Ovary (tissue), 9 donors: ENCODE measurements around the gene SFSWAP. TPM values are rescaled to one million over a fixed set of nuclear protein-coding genes. Genes with fewer than 3 reads are reported as not detected.
"Not testable (repeated sequence)": the region's sequence is repeated elsewhere in the genome, so short reads cannot be mapped to it uniquely, and the experiment has no call there.

ENCODE experiments used
- DNase-seq, 5 donors: peaks; one replicate each; pipeline ENCODE4 v3.0.0-alpha.2; 2019 to 2020
- H3K27ac ChIP-seq, 2 donors: fragments of 200-600 bp; one replicate each; pipeline versions ENCODE4 v1.5.1 to v1.8.0; 2019 to 2022
- H3K27me3 ChIP-seq: fragments of 200-600 bp; one replicate; pipeline ENCODE4 v1.8.0; 2022
- H3K36me3 ChIP-seq: fragments of 200-600 bp; sonication (generic); one replicate; pipeline ENCODE4 v1.5.1; 2019
- H3K4me1 ChIP-seq: one replicate; pipeline ENCODE4 v1.8.1; 2013; ENCODE audit warnings: mild to moderate bottlenecking, moderate library complexity; ENCODE audit not compliant: insufficient read depth
- H3K4me3 ChIP-seq: fragments of 200-600 bp; sonication (generic); one replicate; pipeline ENCODE4 v1.5.1; 2017
- H3K9me3 ChIP-seq, 2 donors: fragments of 200-600 bp in 1 of 2; sonication (generic) in 1 of 2; one replicate each; pipeline versions ENCODE4 v1.5.1 to v1.8.1; 2013 to 2019; ENCODE audit warnings: mild to moderate bottlenecking in 1 of 2, moderate library complexity in 1 of 2
- CTCF ChIP-seq, 3 donors: fragments of 450-650 bp in 2 of 3; fragments of 200-600 bp in 1 of 3; IDR thresholded peaks; one replicate each; pipeline versions ENCODE4 v1.5.1 to v1.8.0; 2016 to 2022; ENCODE audit warnings: antibody characterized with exemption in 3 of 3, mild to moderate bottlenecking in 1 of 3
- EP300 ChIP-seq: sonication (generic); formaldehyde crosslinking; IDR thresholded peaks from one replicate; pipeline ENCODE4 v1.6.1; 2017; ENCODE audit warnings: antibody characterized with exemption
- POLR2A ChIP-seq: fragments of 450-650 bp; IDR thresholded peaks from one replicate; pipeline ENCODE4 v1.6.1; 2017; ENCODE audit warnings: antibody characterized with exemption, mild to moderate bottlenecking, moderate library complexity
- WGBS, 3 donors: extraction: QIAGEN DNeasy Blood & Tissue Kit in 1 of 3; methylation state at CpG; one replicate each; pipeline versions ENCODE4 v1.1.5 to v1.1.7; 2013 to 2017; 5-methylcytosine and 5-hydroxymethylcytosine counted together
- intact Hi-C, 4 donors: fragments of 100-400 bp; cut with DNase I; formaldehyde crosslinking; loops; one replicate each; pipeline versions ENCODE4 v1.11.0 to v1.15.1; 2022 to 2023
- polyA plus RNA-seq, 2 donors: library from polyadenylated mRNA; stranded (reverse); fragments of 200-250 nt in 1 of 2; fragments of 350-450 nt in 1 of 2; fragmentation: Illumina TruSeq in 1 of 2; extraction: RNeasy Lipid Tissue Mini Kit (QIAGEN cat#74804) in 1 of 2; gene quantifications; one replicate each; pipeline ENCODE4 v1.2.3, GENCODE V29; 2013 to 2014
- total RNA-seq, 7 donors: library from RNA; depleted of rRNA in 2 of 7; stranded (reverse); fragments of >200 nt in 2 of 7; fragmentation: NEBNext Ultra II Directional in 3 of 7; extraction: Animal tissue kit (Norgen Biotek cat#: 25700) in 3 of 7; gene quantifications; one replicate each; pipeline versions ENCODE4 v1.1.0 to v1.2.4, GENCODE V29; 2016 to 2023
- donor health status: DM: no; HTN: no; CAD: no; lungs with moderate emphysema.
- donor health status: DM: no; HTN: no; CAD: no.
- donor health status: Bipolar disorder and iron deficiency.
- donor health status: DM: yes; HTN: yes; CAD: no.
- donor health status: DM: no; HTN: no; CAD: no.
- donor health status: DM: yes; HTN: yes; CAD: no.

SFSWAP gene
- total and polyA plus RNA-seq, 9 donors = 27.6 to 54.4 (median 42.5) TPM

- H3K4me3 ChIP-seq = no peak overlapping the region
- TF ChIP-seq POLR2A (no peak), CTCF (IDR thresholded peaks at IDR 0.05) (no peak)
- peak in 1 of 5 donors; percentile 15 for DNase-seq
- no peaks in the 10 kb centered on the region for H3K9me3 ChIP-seq
- H3K4me1 ChIP-seq = no peaks in the 10 kb centered on the region
- H3K27me3 ChIP-seq = no peaks in the 10 kb centered on the region
- no peaks in the 10 kb centered on the region for H3K36me3 ChIP-seq
- H3K27ac ChIP-seq = no peak overlapping the region
- WGBS, 3 donors = 79 to 84% (median 84%) methylated on average over 14 of the region's 14 CpGs
- intact Hi-C loops = no loop called here
Observed at GRCh38 chr12:131776237-131776889, 65.5 kb downstream of the SFSWAP start.

GRCh38 chr12:131777269-131777668, 66.4 kb downstream of the SFSWAP start:
- 97 to 99% (median 97%) methylated on average over 9 of the region's 9 CpGs for WGBS, 3 donors
- H3K27ac ChIP-seq, H3K9me3 ChIP-seq, H3K4me1 ChIP-seq, DNase-seq, H3K36me3 ChIP-seq, intact Hi-C loops, H3K4me3 ChIP-seq, H3K27me3 ChIP-seq: not testable (repeated sequence)

- peak in 1 of 5 donors; percentile 27 for DNase-seq
- Histone ChIP-seq H3K27ac (no peak overlapping the region), H3K4me3 (no peak overlapping the region), H3K27me3 (no peaks in the 10 kb centered on the region), H3K4me1 (peaks cover 2% of the 10 kb centered on the region), H3K36me3 (no peaks in the 10 kb centered on the region), H3K9me3 (no peaks in the 10 kb centered on the region)
- WGBS, 3 donors = 93 to 97% (median 94%) methylated on average over 23 of the region's 23 CpGs
- intact Hi-C loops = no loop called here
- TF ChIP-seq EP300 (no peak), POLR2A (no peak), CTCF (IDR thresholded peaks at IDR 0.05) (no peak)
Observed at GRCh38 chr12:131779027-131779426, 68.1 kb downstream of the SFSWAP start.

GRCh38 chr12:131782061-131782460, 71.2 kb downstream of the SFSWAP start:
- no peak overlapping the region for H3K27ac ChIP-seq
- TF ChIP-seq POLR2A (no peak), EP300 (no peak)
- H3K27me3 ChIP-seq = no peaks in the 10 kb centered on the region
- no peaks in the 10 kb centered on the region for H3K9me3 ChIP-seq
- H3K4me1 ChIP-seq = peaks cover 2% of the 10 kb centered on the region
- DNase-seq = no peak
- H3K36me3 ChIP-seq = no peaks in the 10 kb centered on the region
- WGBS, 3 donors = 66 to 87% (median 82%) methylated on average over 2 of the region's 2 CpGs
- H3K4me3 ChIP-seq = no peak overlapping the region
- intact Hi-C loops = no loop called here

GRCh38 chr12:131783915-131784541, 73.1 kb downstream of the SFSWAP start:
- intact Hi-C loops = no loop called here
- TF ChIP-seq POLR2A (no peak), EP300 (no peak), CTCF (IDR thresholded peaks at IDR 0.05) (no peak)
- Histone ChIP-seq H3K4me3 (no peak overlapping the region), H3K9me3 (no peaks in the 10 kb centered on the region), H3K27ac (no peak overlapping the region), H3K27me3 (no peaks in the 10 kb centered on the region), H3K4me1 (peaks cover 2% of the 10 kb centered on the region), H3K36me3 (no peaks in the 10 kb centered on the region)
- DNase-seq = no peak
- WGBS, 3 donors = 30 to 50% (median 35%) methylated on average over 10 of the region's 10 CpGs
